Testis (tissue), 3 donors: ENCODE measurements around the gene ENAH. TPM values are rescaled to one million over a fixed set of nuclear protein-coding genes. Genes with fewer than 3 reads are reported as not detected.

ENCODE experiments used
- DNase-seq: peaks from one replicate; pipeline ENCODE4 v3.0.0-alpha.2; 2019
- H3K27ac ChIP-seq, 2 donors: fragments of 200-600 bp; sonication (generic); one replicate each; pipeline ENCODE4 v1.5.1; 2019
- H3K27me3 ChIP-seq: fragments of 200-600 bp; sonication (generic); one replicate; pipeline ENCODE4 v1.5.1; 2019
- H3K36me3 ChIP-seq: fragments of 200-600 bp; sonication (generic); one replicate; pipeline ENCODE4 v1.5.1; 2017; ENCODE audit warnings: low read depth; ENCODE audit errors: missing control alignments
- H3K4me1 ChIP-seq: fragments of 200-600 bp; sonication (generic); one replicate; pipeline ENCODE4 v1.5.1; 2019
- H3K4me3 ChIP-seq, 2 donors: fragments of 200-600 bp; sonication (generic); one replicate each; pipeline ENCODE4 v1.5.1; 2017 to 2019
- H3K9me3 ChIP-seq: fragments of 200-600 bp; sonication (generic); one replicate; pipeline ENCODE4 v1.5.1; 2017
- CTCF ChIP-seq, 3 experiments: fragments of 450-650 bp in 2 of 3; fragments of 200-600 bp in 1 of 3; sonication (generic) in 1 of 3; IDR thresholded peaks; one replicate each; pipeline ENCODE4 v1.5.1; 2016 to 2019; ENCODE audit warnings: antibody characterized with exemption in 3 of 3, mild to moderate bottlenecking in 2 of 3, moderate library complexity in 1 of 3
- POLR2A ChIP-seq: fragments of 450-650 bp; IDR thresholded peaks from one replicate; pipeline ENCODE4 v1.6.1; 2017; ENCODE audit warnings: antibody characterized with exemption, mild to moderate bottlenecking, moderate library complexity
- WGBS, 2 donors: methylation state at CpG; one replicate each; pipeline ENCODE4 v1.1.5; 2018; 5-methylcytosine and 5-hydroxymethylcytosine counted together
- intact Hi-C: fragments of 100-400 bp; cut with DNase I; formaldehyde crosslinking; loops from one replicate; pipeline ENCODE4 v1.15.1; 2023; ENCODE audit warnings: low total_unique reads
- polyA plus RNA-seq: library from polyadenylated mRNA; stranded (reverse); fragments of 350-450 nt; fragmentation: Illumina TruSeq; extraction: RNeasy Lipid Tissue Mini Kit (QIAGEN cat#74804); gene quantifications from one replicate; pipeline ENCODE4 v1.2.3, GENCODE V29; 2014; ENCODE audit warnings: low read depth, low replicate concordance; ENCODE audit not compliant: insufficient read depth
- total RNA-seq, 2 donors: library from RNA; depleted of rRNA; stranded (reverse); fragments of >200 nt; gene quantifications; one replicate each; pipeline ENCODE4 v1.2.3, GENCODE V29; 2016

ENAH gene
- total and polyA plus RNA-seq, 3 donors from 2014 or later, result 84.3 to 132 (median 122) TPM

GRCh38 chr1:225471109-225471452, 181.8 kb downstream of the ENAH start:
- TF ChIP-seq POLR2A (no peak), CTCF (IDR thresholded peaks at IDR 0.05) (no peak)
- H3K4me1 ChIP-seq, result peaks cover 12% of the 10 kb centered on the region
- 74 to 90% methylated on average over 7 to 8 of the region's 8 CpGs for WGBS, 2 donors
- H3K9me3 ChIP-seq, result no peaks in the 10 kb centered on the region
- intact Hi-C loops, result no loop called here
- no peak overlapping the region for H3K27ac ChIP-seq
- no peak for DNase-seq
- H3K36me3 ChIP-seq, result no peaks in the 10 kb centered on the region
- H3K4me3 ChIP-seq, result no peak overlapping the region
- no peaks in the 10 kb centered on the region for H3K27me3 ChIP-seq

- no peak for DNase-seq
- H3K27me3 ChIP-seq, result no peaks in the 10 kb centered on the region
- intact Hi-C loops, result no loop called here
- TF ChIP-seq CTCF (IDR thresholded peaks at IDR 0.05), result no peak
- no peak for TF ChIP-seq POLR2A
- 87 to 89% methylated on average over 24 to 25 of the region's 25 CpGs for WGBS, 2 donors
- H3K27ac ChIP-seq, result no peak overlapping the region
- H3K4me1 ChIP-seq, result peaks cover 11% of the 10 kb centered on the region
- H3K9me3 ChIP-seq, result no peaks in the 10 kb centered on the region
- H3K4me3 ChIP-seq, result no peak overlapping the region
- H3K36me3 ChIP-seq, result no peaks in the 10 kb centered on the region
Measured at GRCh38 chr1:225470211-225471108, 182.5 kb downstream of the ENAH start.

- no peak for DNase-seq
- Histone ChIP-seq H3K9me3 (no peaks in the 10 kb centered on the region), H3K27ac (no peak overlapping the region), H3K36me3 (no peaks in the 10 kb centered on the region), H3K27me3 (no peaks in the 10 kb centered on the region), H3K4me1 (peaks cover 6% of the 10 kb centered on the region), H3K4me3 (no peak overlapping the region)
- intact Hi-C loops, result no loop called here
- 89 to 94% methylated on average over 5 of the region's 5 CpGs for WGBS, 2 donors
- no peak for TF ChIP-seq CTCF (IDR thresholded peaks at IDR 0.05)
- TF ChIP-seq POLR2A, result no peak
Measured at GRCh38 chr1:225469051-225469450, 183.9 kb downstream of the ENAH start.

- Histone ChIP-seq H3K27ac (peak overlapping the region; percentile 39 to 65), H3K27me3 (no peaks in the 10 kb centered on the region), H3K4me3 (no peak overlapping the region), H3K36me3 (no peaks in the 10 kb centered on the region), H3K9me3 (no peaks in the 10 kb centered on the region), H3K4me1 (peaks cover 6% of the 10 kb centered on the region)
- DNase-seq, result no peak
- intact Hi-C loops, result no loop called here
- 85 to 92% methylated on average over 7 to 10 of the region's 10 CpGs for WGBS, 2 donors
- TF ChIP-seq CTCF (IDR thresholded peaks at IDR 0.05), result no peak
- TF ChIP-seq POLR2A, result no peak
Measured at GRCh38 chr1:225468270-225469020, 184.5 kb downstream of the ENAH start.
